Esophagus muscularis mucosa (tissue), 4 donors: ENCODE results near the gene XCR1.

Experiments
- CTCF ChIP-seq, 3 experiments: fragments of 200-600 bp in 2 of 3; fragments of 450-650 bp in 1 of 3; sonication (generic) in 2 of 3; IDR thresholded peaks; one replicate each; pipeline ENCODE4 v1.5.1; 2017 to 2019; ENCODE audit warnings: antibody characterized with exemption in 3 of 3, mild to moderate bottlenecking in 2 of 3, moderate library complexity in 1 of 3
- EP300 ChIP-seq: sonication (generic); formaldehyde crosslinking; IDR thresholded peaks from one replicate; pipeline ENCODE4 v1.6.1; 2017; ENCODE audit warnings: antibody characterized with exemption
- POLR2AphosphoS5 ChIP-seq, 2 donors: sonication (generic); formaldehyde crosslinking; IDR thresholded peaks; one replicate each; pipeline ENCODE4 v1.6.1; 2017; ENCODE audit warnings: antibody characterized with exemption in 2 of 2

DNA sequence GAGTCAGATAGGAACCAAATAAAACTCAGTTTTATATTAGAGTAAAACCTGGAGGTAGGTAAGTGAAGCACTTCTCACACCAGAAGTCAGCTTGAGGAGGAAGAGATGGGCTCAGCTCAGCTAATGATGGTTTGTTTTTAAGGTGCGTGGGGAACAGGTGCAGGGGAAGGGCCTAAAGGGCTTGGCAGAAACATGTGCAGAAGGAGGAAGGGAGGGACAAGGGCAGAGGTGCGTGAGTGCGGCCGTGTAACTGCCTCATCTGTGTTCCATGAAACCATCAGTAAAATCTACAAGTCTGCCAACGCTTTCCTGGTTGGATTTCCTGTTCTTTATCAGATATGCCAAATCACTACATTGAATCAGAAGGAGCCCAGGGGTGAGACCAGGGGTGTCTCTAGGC is 51.6 kb downstream of the XCR1 start:
- TF ChIP-seq CTCF (IDR thresholded peaks at IDR 0.05) (no peak), EP300 (no peak), POLR2AphosphoS5 (IDR thresholded peaks at IDR 0.05) (no peak)
